Ovary (tissue), 3 donors: Measurements from ENCODE around the gene KLHL17.

ENCODE experiments used
- CTCF ChIP-seq, 3 donors: fragments of 450-650 bp in 2 of 3; fragments of 200-600 bp in 1 of 3; IDR thresholded peaks; one replicate each; pipeline versions ENCODE4 v1.5.1 to v1.8.0; 2016 to 2022; ENCODE audit warnings: antibody characterized with exemption in 3 of 3, mild to moderate bottlenecking in 1 of 3
- POLR2A ChIP-seq: fragments of 450-650 bp; IDR thresholded peaks from one replicate; pipeline ENCODE4 v1.6.1; 2017; ENCODE audit warnings: antibody characterized with exemption, mild to moderate bottlenecking, moderate library complexity
- donor health status: DM: no; HTN: no; CAD: no.

GRCh38 chr1:940107-941014 is 20.0 kb upstream of the KLHL17 start:
- TF ChIP-seq CTCF (IDR thresholded peaks at IDR 0.05) (no peak), POLR2A (no peak)
